Epithelial cell of esophagus (primary cell): ENCODE results near the gene GLUD2.

Experiments
- DNase-seq: peaks from one replicate; pipeline ENCODE4 v3.0.0; 2010; ENCODE audit warnings: low read depth
- H3K4me3 ChIP-seq: 2 replicates; pipeline ENCODE4 v1.5.1; 2011; ENCODE audit warnings: mild to moderate bottlenecking, low read length, control low read depth
- TF ChIP-seq, protein P1 (sequence below): IDR thresholded peaks from 2 replicates; pipeline ENCODE4 v1.5.1; 2011; ENCODE audit warnings: low read depth, mild to moderate bottlenecking, low read length, control low read depth, inconsistent platforms; ENCODE audit not compliant: insufficient read depth; ENCODE audit errors: missing control alignments

GLUD2 gene

DNA sequence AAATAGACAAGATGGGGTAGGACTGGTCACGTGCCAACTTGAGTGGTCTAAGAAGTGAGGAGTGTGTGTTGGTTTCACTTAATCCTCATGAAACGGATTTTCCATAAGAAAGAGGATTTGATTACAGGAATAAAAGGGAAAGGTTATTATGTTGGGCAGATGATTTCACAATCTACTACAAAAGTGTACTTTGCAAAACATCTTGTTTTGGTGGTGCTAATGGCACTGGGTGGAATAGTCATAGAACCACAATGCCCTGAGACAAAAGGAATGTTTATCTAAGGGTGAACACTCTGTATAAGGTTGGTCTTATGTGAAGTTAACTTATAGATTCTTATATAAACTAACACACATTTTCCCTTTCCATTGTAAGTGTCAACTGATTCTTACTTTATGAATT is 45.6 kb downstream of the GLUD2 start:
- TF ChIP-seq, protein P1, sequence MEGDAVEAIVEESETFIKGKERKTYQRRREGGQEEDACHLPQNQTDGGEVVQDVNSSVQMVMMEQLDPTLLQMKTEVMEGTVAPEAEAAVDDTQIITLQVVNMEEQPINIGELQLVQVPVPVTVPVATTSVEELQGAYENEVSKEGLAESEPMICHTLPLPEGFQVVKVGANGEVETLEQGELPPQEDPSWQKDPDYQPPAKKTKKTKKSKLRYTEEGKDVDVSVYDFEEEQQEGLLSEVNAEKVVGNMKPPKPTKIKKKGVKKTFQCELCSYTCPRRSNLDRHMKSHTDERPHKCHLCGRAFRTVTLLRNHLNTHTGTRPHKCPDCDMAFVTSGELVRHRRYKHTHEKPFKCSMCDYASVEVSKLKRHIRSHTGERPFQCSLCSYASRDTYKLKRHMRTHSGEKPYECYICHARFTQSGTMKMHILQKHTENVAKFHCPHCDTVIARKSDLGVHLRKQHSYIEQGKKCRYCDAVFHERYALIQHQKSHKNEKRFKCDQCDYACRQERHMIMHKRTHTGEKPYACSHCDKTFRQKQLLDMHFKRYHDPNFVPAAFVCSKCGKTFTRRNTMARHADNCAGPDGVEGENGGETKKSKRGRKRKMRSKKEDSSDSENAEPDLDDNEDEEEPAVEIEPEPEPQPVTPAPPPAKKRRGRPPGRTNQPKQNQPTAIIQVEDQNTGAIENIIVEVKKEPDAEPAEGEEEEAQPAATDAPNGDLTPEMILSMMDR: no peak
- DNase-seq: no peak

More for the DNA sequence above, 45.6 kb downstream of the GLUD2 start:
- H3K4me3 ChIP-seq: no peak overlapping the region
